Subcutaneous adipose tissue (tissue), 4 donors: ENCODE results near the gene SNIP1. TPM values are rescaled to one million over a fixed set of nuclear protein-coding genes. Genes with fewer than 3 reads are reported as not detected.

Experiments used
- total RNA-seq, 4 donors: library from RNA; depleted of rRNA; stranded (reverse); fragments of >200 nt; gene quantifications; one replicate each; pipeline ENCODE4 v1.1.0, GENCODE V29; 2016
- TF ChIP-seq, protein P1 (sequence below): fragments of 450-650 bp; IDR thresholded peaks from one replicate; pipeline ENCODE4 v1.5.1; 2016; ENCODE audit warnings: low read depth, mild to moderate bottlenecking, control low read depth, antibody characterized with exemption, moderate library complexity

The SNIP1 gene
- total RNA-seq, 4 donors from 2014 or later = 9.8 to 18.1 (median 13.7) TPM

GRCh38 chr1:37593726-37594125, 39.6 kb upstream of the SNIP1 start:
- TF ChIP-seq, protein P1, sequence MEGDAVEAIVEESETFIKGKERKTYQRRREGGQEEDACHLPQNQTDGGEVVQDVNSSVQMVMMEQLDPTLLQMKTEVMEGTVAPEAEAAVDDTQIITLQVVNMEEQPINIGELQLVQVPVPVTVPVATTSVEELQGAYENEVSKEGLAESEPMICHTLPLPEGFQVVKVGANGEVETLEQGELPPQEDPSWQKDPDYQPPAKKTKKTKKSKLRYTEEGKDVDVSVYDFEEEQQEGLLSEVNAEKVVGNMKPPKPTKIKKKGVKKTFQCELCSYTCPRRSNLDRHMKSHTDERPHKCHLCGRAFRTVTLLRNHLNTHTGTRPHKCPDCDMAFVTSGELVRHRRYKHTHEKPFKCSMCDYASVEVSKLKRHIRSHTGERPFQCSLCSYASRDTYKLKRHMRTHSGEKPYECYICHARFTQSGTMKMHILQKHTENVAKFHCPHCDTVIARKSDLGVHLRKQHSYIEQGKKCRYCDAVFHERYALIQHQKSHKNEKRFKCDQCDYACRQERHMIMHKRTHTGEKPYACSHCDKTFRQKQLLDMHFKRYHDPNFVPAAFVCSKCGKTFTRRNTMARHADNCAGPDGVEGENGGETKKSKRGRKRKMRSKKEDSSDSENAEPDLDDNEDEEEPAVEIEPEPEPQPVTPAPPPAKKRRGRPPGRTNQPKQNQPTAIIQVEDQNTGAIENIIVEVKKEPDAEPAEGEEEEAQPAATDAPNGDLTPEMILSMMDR = no peak

- TF ChIP-seq, protein P1 = no peak
Observed at GRCh38 chr1:37588939-37589338, 34.8 kb upstream of the SNIP1 start.

DNA sequence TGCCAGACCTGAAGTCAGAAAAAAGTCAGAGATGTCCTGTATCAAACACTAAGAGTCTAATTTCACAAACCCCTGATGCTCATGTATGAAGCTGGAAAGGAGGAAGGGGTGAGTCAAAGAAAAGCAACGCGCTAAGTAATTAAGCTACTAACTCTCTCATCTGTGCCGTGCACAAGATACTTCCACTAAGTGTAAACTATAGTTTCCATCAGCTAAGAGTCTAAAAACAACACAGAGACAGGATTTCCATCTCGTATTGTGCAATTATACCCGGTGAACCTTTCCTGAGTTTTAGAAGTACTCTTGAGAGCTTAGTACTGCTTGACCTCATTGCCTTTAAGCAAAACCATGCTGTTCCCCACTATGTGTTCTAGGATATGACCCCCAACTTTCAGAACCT, 21.6 kb upstream of the SNIP1 start:
- TF ChIP-seq, protein P1 = no peak

GRCh38 chr1:37574834-37575480, 20.9 kb upstream of the SNIP1 start:
- TF ChIP-seq, protein P1 = no peak

DNA sequence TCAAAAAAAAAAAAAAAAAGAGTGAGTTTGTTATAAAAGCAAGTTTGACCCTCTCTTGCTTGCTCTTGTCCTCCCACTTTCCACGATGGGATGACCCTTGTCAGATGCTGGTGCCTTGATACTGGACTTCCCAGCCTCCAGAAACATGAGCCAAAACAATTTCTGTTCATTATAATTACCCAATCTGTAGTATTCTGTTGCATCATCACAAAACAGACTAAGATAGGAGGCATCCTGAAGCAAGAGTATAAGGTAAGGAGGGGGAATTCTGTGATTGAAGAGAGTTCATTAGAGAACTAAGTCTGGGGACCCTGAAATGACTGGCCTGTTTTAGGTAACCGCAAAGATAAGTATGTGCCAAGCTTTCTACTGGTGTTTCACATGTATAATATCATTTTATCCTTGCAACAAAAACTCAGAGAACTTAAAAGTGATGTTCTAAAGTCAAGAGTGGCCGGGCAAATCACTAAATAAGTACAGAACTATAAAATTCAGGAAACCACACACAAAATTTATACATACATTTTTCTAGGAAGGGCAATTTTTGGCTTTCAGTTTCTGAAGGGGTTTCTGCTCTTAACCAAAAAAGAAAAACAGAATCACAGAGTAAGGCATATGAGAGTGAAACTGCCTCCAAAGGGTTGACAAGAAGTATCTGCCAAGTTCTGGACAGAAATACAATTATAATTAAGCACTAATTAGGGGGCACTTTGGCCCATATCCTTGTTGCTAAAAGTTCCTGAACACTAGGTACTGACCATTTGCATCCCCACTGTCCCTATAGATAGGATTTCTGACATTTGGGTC, 16.6 kb upstream of the SNIP1 start:
- TF ChIP-seq, protein P1 = no peak

- TF ChIP-seq, protein P1 = no peak
Observed at GRCh38 chr1:37567023-37567422, 12.9 kb upstream of the SNIP1 start.

DNA sequence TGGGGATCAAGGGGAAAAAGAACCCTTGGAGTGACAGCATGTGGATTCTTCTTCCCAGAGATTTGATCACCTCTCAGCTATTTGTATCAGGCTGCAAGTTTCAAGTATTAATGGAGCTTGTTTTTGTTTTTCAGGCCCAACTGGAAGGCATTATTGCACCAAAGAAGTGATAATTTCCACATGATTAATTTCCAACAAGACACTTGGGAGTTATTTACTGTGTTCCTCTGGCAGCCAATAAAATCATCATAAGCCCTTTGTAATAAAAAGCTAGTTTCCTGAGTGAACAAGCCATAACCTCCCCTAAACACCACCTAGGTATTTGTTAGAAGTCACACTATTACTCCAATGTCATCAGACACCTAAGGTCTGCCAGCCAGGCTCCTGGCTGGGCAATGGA, 10.8 kb upstream of the SNIP1 start:
- TF ChIP-seq, protein P1 = no peak
